Calu3 (cell line): Measurements from ENCODE around the gene PAPPA. TPM values are rescaled to one million over a fixed set of nuclear protein-coding genes. Genes with fewer than 3 reads are reported as not detected.

Experiments
- BruUV-seq: library from RNA; stranded (reverse); fragments of 400-500 nt; replicated peaks from 2 replicates; lab custom pipeline; 2021; lab: Mats Ljungman, UMichigan
- CTCF ChIA-PET: fragments of 300-600 bp; sonication (Branson Sonifier 250); formaldehyde crosslinking; loops from one replicate; lab custom pipeline; 2022; ENCODE audit warnings: antibody characterized with exemption; lab: Charles Lee
- DNase-seq: peaks from one replicate; pipeline ENCODE4 v3.0.0; 2022
- H3K27ac Mint-ChIP-seq: one replicate; pipeline ENCODE4 v1.8.0; 2022; ENCODE audit warnings: mixed read lengths; ENCODE audit not compliant: unreplicated experiment
- H3K27me3 Mint-ChIP-seq: one replicate; pipeline ENCODE4 v1.8.0; 2022; ENCODE audit warnings: mixed read lengths; ENCODE audit not compliant: unreplicated experiment
- H3K36me3 Mint-ChIP-seq: one replicate; pipeline ENCODE4 v1.8.0; 2022; ENCODE audit warnings: mild to moderate bottlenecking, moderate library complexity, mixed read lengths; ENCODE audit not compliant: insufficient read depth, unreplicated experiment
- H3K4me1 Mint-ChIP-seq: one replicate; pipeline ENCODE4 v1.8.0; 2022; ENCODE audit warnings: mild to moderate bottlenecking, low read depth, mixed read lengths; ENCODE audit not compliant: unreplicated experiment
- H3K4me3 Mint-ChIP-seq: one replicate; pipeline ENCODE4 v1.8.0; 2022; ENCODE audit warnings: mild to moderate bottlenecking, low read depth, moderate library complexity, mixed read lengths; ENCODE audit not compliant: unreplicated experiment
- H3K9me3 Mint-ChIP-seq: one replicate; pipeline ENCODE4 v1.8.0; 2022; ENCODE audit warnings: low read depth, mixed read lengths; ENCODE audit not compliant: unreplicated experiment
- CTCF ChIP-seq: fragments of 200-600 bp; IDR thresholded peaks from one replicate; pipeline ENCODE4 v1.8.0; 2022; ENCODE audit warnings: antibody characterized with exemption; ENCODE audit not compliant: unreplicated experiment
- intact Hi-C: fragments of 100-400 bp; cut with micrococcal nuclease; formaldehyde crosslinking; loops from one replicate; pipeline ENCODE4 v1.10.0; 2022; ENCODE audit not compliant: unreplicated experiment
- total RNA-seq: library from RNA; stranded (reverse); gene quantifications from 2 replicates; pipeline ENCODE4 v1.2.3, GENCODE V29; 2022

Gene PAPPA
- total RNA-seq, 1 experiment from 2014 or later = not detected

GRCh38 chr9:116395699-116396037 is 242.1 kb downstream of the PAPPA start:
- Mint-ChIP-seq H3K27me3 (no peaks in the 10 kb centered on the region), H3K4me1 (no peaks in the 10 kb centered on the region), H3K36me3 (no peaks in the 10 kb centered on the region), H3K27ac (no peak overlapping the region), H3K4me3 (no peak overlapping the region), H3K9me3 (peaks cover 8% of the 10 kb centered on the region)
- CTCF ChIA-PET = no interaction called here
- intact Hi-C loops = no loop called here
- no peak for DNase-seq
- no peak for TF ChIP-seq CTCF
- BruUV-seq = no TSS peak

GRCh38 chr9:116403171-116403570 is 249.6 kb downstream of the PAPPA start:
- no peaks in the 10 kb centered on the region for H3K36me3 Mint-ChIP-seq
- no peak for TF ChIP-seq CTCF
- DNase-seq = no peak
- peaks cover 5% of the 10 kb centered on the region for H3K9me3 Mint-ChIP-seq
- intact Hi-C loops = no loop called here
- no peaks in the 10 kb centered on the region for H3K27me3 Mint-ChIP-seq
- no peaks in the 10 kb centered on the region for H3K4me1 Mint-ChIP-seq
- BruUV-seq = no TSS peak
- no peak overlapping the region for H3K27ac Mint-ChIP-seq
- H3K4me3 Mint-ChIP-seq = no peak overlapping the region
- CTCF ChIA-PET = no interaction called here

GRCh38 chr9:116404228-116404627 is 250.6 kb downstream of the PAPPA start:
- CTCF ChIA-PET = no interaction called here
- no peaks in the 10 kb centered on the region for H3K27me3 Mint-ChIP-seq
- no peak for DNase-seq
- intact Hi-C loops = no loop called here
- no peak overlapping the region for H3K27ac Mint-ChIP-seq
- no peaks in the 10 kb centered on the region for H3K4me1 Mint-ChIP-seq
- no peaks in the 10 kb centered on the region for H3K36me3 Mint-ChIP-seq
- H3K4me3 Mint-ChIP-seq = no peak overlapping the region
- no TSS peak for BruUV-seq
- TF ChIP-seq CTCF = no peak
- H3K9me3 Mint-ChIP-seq = peaks cover 5% of the 10 kb centered on the region

- TF ChIP-seq CTCF = no peak
- Mint-ChIP-seq H3K27ac (no peak overlapping the region), H3K4me1 (no peaks in the 10 kb centered on the region), H3K36me3 (no peaks in the 10 kb centered on the region), H3K27me3 (no peaks in the 10 kb centered on the region), H3K9me3 (peaks cover 2% of the 10 kb centered on the region), H3K4me3 (no peak overlapping the region)
- no peak for DNase-seq
- no TSS peak for BruUV-seq
- intact Hi-C loops = no loop called here
- CTCF ChIA-PET = no interaction called here
Observed at GRCh38 chr9:116405321-116405720, 251.7 kb downstream of the PAPPA start.

GRCh38 chr9:116406469-116406868 is 252.9 kb downstream of the PAPPA start:
- no peak for TF ChIP-seq CTCF
- CTCF ChIA-PET = no interaction called here
- no TSS peak for BruUV-seq
- H3K36me3 Mint-ChIP-seq = no peaks in the 10 kb centered on the region
- intact Hi-C loops = no loop called here
- H3K27ac Mint-ChIP-seq = no peak overlapping the region
- DNase-seq = no peak
- no peak overlapping the region for H3K4me3 Mint-ChIP-seq
- no peaks in the 10 kb centered on the region for H3K27me3 Mint-ChIP-seq
- no peaks in the 10 kb centered on the region for H3K4me1 Mint-ChIP-seq
- peaks cover 2% of the 10 kb centered on the region for H3K9me3 Mint-ChIP-seq
